Activated CD4-positive, alpha-beta T cell treated with anti-CD3 and anti-CD28 coated beads, Interleukin-2, amount 10 ng/mL, durations not matched to agents 7 days and 5 days (primary cell): ENCODE measurements around the gene SSUH2. TPM values are rescaled to one million over a fixed set of nuclear protein-coding genes. Genes with fewer than 3 reads are reported as not detected.

Source experiments
- CTCF ChIA-PET: fragments of 350-600 bp; sonication (Branson Sonifier 250); formaldehyde crosslinking; loops from one replicate; lab custom pipeline; 2021; ENCODE audit warnings: antibody characterized with exemption; lab: Charles Lee
- POLR2A ChIA-PET: fragments of 350-600 bp; sonication (Branson Sonifier 250); formaldehyde crosslinking; loops from one replicate; lab custom pipeline; 2021; ENCODE audit warnings: antibody characterized with exemption; lab: Charles Lee
- DNase-seq: peaks from one replicate; pipeline ENCODE4 v3.0.0-alpha.2; 2020
- H3K27ac Mint-ChIP-seq: one replicate; pipeline ENCODE4 v1.8.0; 2021; ENCODE audit warnings: mild to moderate bottlenecking, moderate library complexity, mixed read lengths
- H3K27me3 Mint-ChIP-seq: one replicate; pipeline ENCODE4 v1.8.0; 2021; ENCODE audit warnings: mixed read lengths
- H3K36me3 Mint-ChIP-seq: one replicate; pipeline ENCODE4 v1.8.0; 2021; ENCODE audit warnings: low read depth, mixed read lengths
- H3K4me1 Mint-ChIP-seq: one replicate; pipeline ENCODE4 v1.8.0; 2021; ENCODE audit warnings: mixed read lengths
- H3K4me3 Mint-ChIP-seq: one replicate; pipeline ENCODE4 v1.8.0; 2021; ENCODE audit warnings: mild to moderate bottlenecking, moderate library complexity, mixed read lengths
- H3K9me3 Mint-ChIP-seq: one replicate; pipeline ENCODE4 v1.8.0; 2021; ENCODE audit warnings: mixed read lengths
- total RNA-seq, 2 experiments: library from RNA; stranded (reverse); gene quantifications; one replicate each; pipeline ENCODE4 v1.2.3, GENCODE V29; 2021

Gene SSUH2
- total RNA-seq, 2 experiments from 2014 or later = not detected

DNA sequence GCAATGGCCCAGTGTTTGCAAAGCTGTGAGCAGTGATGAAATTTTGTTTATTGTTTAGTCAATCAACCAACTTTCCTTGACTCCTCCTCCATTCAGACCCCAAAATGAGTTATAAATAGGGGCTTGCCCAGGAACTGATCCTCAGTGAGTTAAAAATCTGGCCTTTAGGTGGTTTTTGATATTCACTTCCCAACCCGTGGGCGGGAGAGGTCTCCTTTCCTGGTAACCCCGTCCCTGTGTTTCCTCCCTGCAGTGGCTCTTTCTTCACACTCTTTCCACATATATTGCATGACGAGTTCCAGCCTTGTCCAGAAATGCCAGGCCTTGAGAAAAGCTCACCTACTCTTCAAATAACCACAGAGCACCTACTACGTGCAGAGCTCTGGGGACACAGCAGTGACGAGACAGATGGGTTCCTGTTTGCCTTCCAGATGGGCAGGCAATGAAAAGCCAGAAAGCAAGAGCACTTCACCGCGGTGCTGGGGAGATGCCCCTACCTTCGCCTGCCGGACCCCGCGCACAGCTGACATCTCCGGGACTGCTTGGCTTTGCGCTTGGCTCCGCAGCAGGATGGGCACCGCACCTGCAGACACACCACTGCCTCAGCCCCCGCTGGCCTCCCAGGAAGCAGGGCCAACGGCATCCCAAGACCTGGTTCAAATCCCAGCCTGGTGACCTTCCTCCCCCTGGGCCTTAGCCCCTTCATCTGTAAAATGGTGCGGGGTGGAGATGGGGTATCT is 17.2 kb downstream of the SSUH2 start:
- Mint-ChIP-seq H3K9me3 (no peaks in the 10 kb centered on the region), H3K36me3 (no peaks in the 10 kb centered on the region), H3K4me1 (peaks cover 5% of the 10 kb centered on the region), H3K4me3 (no peak overlapping the region), H3K27me3 (no peaks in the 10 kb centered on the region), H3K27ac (no peak overlapping the region)
- POLR2A ChIA-PET = no interaction called here
- CTCF ChIA-PET = interaction anchor here (0.7 to 0.8 kb wide), 2 partner anchors 128 to 183 kb away, joined by 3 read pairs; no protein-coding TSS in a partner anchor
- no peak for DNase-seq

DNA sequence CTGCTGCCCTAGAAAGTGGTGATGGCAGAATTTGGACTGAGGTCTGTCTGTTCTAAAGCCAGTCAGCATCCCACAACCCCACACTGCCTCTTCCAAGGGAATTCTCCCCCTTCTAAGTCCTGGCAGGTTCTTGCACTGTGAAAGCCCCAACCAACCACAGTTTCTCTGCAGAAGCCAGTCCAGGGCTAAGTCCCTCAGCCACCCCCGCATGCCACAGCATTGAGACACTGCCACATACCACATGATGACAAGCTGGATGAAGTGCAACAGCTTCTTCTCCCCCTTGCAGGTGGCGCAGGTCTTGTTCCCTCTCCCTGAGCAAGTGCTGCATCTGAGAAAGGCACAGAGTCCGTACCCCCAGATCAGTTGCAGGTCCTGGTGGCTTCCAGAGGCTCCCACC is 18.6 kb downstream of the SSUH2 start:
- POLR2A ChIA-PET = no interaction called here
- no peak for DNase-seq

DNA sequence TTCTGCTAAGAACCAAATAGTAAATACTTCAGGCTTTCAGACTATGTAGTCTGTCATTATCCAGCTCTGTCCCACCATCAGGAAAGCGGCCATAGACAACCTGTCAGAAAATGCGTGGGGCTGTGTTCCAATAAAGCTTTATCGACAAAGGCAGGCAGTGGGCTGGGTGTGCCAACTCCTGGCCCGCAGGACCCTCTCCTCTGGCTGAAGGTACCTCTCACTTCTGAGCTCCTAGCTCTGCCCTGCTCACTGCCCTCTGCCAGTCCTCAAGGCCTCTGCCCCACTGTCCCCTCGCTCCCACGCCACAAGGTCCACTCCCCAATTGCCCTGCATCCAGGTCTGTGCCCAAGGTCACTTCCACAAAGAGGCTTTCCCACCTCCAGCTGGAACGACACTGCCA is 20.0 kb downstream of the SSUH2 start:
- Mint-ChIP-seq H3K27me3 (no peaks in the 10 kb centered on the region), H3K27ac (no peak overlapping the region), H3K4me3 (no peak overlapping the region), H3K4me1 (peaks cover 5% of the 10 kb centered on the region), H3K9me3 (no peaks in the 10 kb centered on the region), H3K36me3 (no peaks in the 10 kb centered on the region)
- no peak for DNase-seq
- ChIA-PET POLR2A (no interaction called here), CTCF (no interaction called here)

More for the DNA sequence above, 18.6 kb downstream of the SSUH2 start:
- Mint-ChIP-seq H3K9me3 (no peaks in the 10 kb centered on the region), H3K27ac (no peak overlapping the region), H3K4me3 (no peak overlapping the region), H3K36me3 (no peaks in the 10 kb centered on the region), H3K4me1 (peaks cover 5% of the 10 kb centered on the region), H3K27me3 (no peaks in the 10 kb centered on the region)
- CTCF ChIA-PET = interaction anchor here (1.5 kb wide), 1 partner anchor 16 kb away, joined by 3 read pairs; no protein-coding TSS in a partner anchor

DNA sequence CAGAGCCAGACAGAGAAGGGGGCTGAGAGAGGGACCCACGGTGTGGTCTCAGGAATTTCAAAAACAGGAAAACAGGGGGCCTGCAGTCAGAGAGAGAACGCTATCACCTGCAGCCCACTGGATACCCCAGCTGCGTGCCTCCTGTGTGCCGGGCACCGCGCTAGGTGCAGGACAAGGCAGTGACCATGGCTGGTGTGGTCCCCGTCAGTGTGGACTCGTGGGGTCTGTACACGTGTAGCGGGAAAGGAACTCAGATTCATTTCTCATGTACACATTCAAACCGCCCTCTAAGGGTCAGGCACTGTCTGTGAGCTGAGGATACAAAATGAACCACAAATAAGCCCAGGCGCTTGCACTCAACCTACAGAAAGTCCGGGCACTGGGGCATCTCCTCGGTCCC is 20.9 kb downstream of the SSUH2 start:
- POLR2A ChIA-PET = no interaction called here
- Mint-ChIP-seq H3K36me3 (no peaks in the 10 kb centered on the region), H3K27ac (no peak overlapping the region), H3K9me3 (peaks cover 3% of the 10 kb centered on the region), H3K4me3 (no peak overlapping the region), H3K4me1 (peaks cover 5% of the 10 kb centered on the region), H3K27me3 (no peaks in the 10 kb centered on the region)
- no peak for DNase-seq
- CTCF ChIA-PET = interaction anchor here (0.9 kb wide), 1 partner anchor 16 kb away, joined by 3 read pairs; no protein-coding TSS in a partner anchor

DNA sequence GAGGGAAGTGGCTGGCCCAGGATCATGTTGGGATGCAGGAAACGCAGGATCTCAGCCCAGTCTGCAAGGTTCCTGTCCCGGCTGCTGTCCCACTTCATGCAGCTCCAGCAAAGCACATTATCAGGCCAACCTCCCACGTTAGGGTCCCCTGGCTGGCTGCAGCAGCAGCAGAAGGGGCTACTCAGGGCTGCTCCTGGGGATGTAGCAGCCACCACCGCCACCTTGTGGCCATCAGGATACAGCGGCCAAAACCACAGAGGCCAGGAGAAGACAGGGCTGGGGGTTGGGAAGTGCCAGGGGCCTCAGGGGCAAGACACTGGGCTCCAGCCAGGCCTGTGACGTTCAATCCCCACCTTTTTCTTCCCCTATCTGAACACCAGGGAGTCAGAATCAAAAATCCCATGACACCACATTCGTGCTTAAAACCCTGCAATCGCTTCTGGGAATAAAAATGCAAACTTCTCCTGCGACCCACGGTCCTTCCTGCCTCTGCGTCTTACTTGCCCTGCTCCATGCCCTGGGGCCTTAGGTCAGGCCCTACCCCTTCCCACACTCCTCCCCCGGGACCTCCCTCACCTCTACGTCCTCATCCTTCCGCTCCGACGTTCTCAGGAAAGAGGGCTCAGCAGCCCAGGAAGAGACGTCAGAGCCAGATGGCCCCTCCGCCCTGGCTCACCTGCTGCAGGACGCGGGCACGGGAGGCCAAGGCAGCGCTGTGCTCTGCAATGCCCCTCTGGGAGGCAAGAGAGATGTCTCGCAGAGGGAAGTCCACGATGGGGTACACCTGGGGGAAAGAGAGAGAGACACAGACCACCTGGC is 21.5 kb downstream of the SSUH2 start:
- Mint-ChIP-seq H3K36me3 (no peaks in the 10 kb centered on the region), H3K27ac (no peak overlapping the region), H3K4me1 (peaks cover 5% of the 10 kb centered on the region), H3K4me3 (no peak overlapping the region), H3K27me3 (no peaks in the 10 kb centered on the region), H3K9me3 (peaks cover 3% of the 10 kb centered on the region)
- POLR2A ChIA-PET = no interaction called here
- DNase-seq = peak; percentile 35
- CTCF ChIA-PET = interaction anchor here (0.9 kb wide), 1 partner anchor 15 kb away, joined by 3 read pairs; no protein-coding TSS in a partner anchor

DNA sequence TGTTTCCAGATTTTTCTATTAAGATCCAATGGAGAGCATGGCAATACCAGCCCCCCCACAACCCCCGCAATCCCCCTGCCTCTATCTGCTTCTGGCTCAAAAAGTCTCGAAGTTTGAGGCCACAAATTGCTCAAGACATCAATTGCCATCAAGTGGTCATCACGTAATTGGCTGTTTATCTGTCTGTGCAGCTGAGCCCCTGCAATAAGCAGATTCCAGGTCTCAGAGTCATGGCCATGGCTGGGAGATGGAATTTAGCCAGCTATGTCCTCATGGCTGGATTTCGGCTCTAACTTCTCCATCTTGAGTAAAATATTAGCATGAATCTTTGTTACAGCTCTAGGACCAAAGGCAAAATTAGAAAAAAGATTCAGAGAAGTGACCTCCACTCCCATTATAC is 22.7 kb downstream of the SSUH2 start:
- Mint-ChIP-seq H3K9me3 (peaks cover 3% of the 10 kb centered on the region), H3K4me1 (peaks cover 5% of the 10 kb centered on the region), H3K27ac (no peak overlapping the region), H3K4me3 (no peak overlapping the region), H3K27me3 (no peaks in the 10 kb centered on the region), H3K36me3 (no peaks in the 10 kb centered on the region)
- ChIA-PET CTCF (no interaction called here), POLR2A (no interaction called here)
- no peak for DNase-seq

DNA sequence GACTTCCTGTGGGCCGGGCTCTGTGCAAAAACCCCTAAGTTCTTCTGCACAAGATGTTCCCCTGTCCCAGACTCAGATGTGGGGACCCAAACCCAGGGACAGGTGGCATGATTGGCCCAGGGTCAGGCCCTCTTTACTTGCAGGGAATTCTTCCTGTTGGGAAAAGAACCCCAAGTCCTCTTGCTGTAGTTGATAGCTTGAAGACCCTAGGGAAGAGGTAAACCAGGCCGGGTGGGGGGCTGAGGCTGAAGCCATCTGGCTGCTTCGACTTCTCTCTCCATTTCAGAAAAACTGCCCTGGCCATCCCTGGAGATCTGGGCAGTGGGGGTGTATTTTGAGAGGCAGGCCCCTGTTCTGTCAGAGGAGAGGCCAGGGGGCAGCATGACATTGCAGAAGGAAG is 23.5 kb downstream of the SSUH2 start:
- Mint-ChIP-seq H3K27me3 (no peaks in the 10 kb centered on the region), H3K9me3 (peaks cover 3% of the 10 kb centered on the region), H3K27ac (no peak overlapping the region), H3K36me3 (no peaks in the 10 kb centered on the region), H3K4me3 (no peak overlapping the region), H3K4me1 (peaks cover 5% of the 10 kb centered on the region)
- DNase-seq = no peak
- ChIA-PET CTCF (no interaction called here), POLR2A (no interaction called here)

DNA sequence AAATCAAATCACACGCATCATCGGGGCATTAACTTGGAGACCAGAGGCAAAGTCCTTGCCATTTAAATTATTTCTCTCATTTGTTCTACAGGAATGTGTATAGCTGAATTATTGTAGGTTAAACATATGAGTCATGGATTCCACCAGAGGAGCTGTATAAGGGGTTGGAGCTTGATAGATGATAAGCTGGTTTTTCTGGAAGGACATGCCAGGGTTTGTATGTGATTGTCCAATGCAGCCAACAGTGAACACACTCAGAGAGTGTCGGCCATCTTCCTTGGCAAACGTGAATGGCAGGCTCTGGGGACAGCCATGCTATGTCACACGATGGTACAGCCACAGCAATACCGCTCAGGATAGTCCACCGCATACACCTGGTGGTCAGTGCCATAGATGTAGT is 25.1 kb downstream of the SSUH2 start:
- Mint-ChIP-seq H3K4me1 (peaks cover 5% of the 10 kb centered on the region), H3K4me3 (no peak overlapping the region), H3K27me3 (no peaks in the 10 kb centered on the region), H3K9me3 (peaks cover 3% of the 10 kb centered on the region), H3K36me3 (no peaks in the 10 kb centered on the region), H3K27ac (no peak overlapping the region)
- ChIA-PET POLR2A (no interaction called here), CTCF (no interaction called here)
- DNase-seq = no peak

DNA sequence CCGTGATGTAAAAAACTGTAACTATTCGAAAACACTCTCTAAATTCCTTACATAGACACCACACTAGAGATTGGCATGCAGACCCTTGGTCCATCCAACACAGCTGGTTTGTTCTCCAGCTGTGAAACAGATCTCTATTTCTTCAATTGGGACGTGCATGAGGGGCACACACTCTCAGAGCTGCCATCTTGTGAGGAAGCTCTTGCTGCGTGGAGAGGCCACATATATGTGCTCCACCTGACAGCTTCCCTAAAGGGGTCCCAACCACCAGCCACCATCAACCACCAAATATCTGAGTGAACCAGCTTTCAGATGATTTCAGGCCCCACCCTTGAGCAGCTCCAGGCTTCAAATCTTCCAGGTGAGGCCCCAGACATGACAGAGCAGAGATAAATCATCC is 25.6 kb downstream of the SSUH2 start:
- H3K4me3 Mint-ChIP-seq = no peak overlapping the region
- H3K27ac Mint-ChIP-seq = no peak overlapping the region
- no peaks in the 10 kb centered on the region for H3K36me3 Mint-ChIP-seq
- POLR2A ChIA-PET = no interaction called here
- no peaks in the 10 kb centered on the region for H3K27me3 Mint-ChIP-seq
- CTCF ChIA-PET = no interaction called here
- H3K4me1 Mint-ChIP-seq = peaks cover 5% of the 10 kb centered on the region
- peaks cover 3% of the 10 kb centered on the region for H3K9me3 Mint-ChIP-seq
- DNase-seq = no peak

DNA sequence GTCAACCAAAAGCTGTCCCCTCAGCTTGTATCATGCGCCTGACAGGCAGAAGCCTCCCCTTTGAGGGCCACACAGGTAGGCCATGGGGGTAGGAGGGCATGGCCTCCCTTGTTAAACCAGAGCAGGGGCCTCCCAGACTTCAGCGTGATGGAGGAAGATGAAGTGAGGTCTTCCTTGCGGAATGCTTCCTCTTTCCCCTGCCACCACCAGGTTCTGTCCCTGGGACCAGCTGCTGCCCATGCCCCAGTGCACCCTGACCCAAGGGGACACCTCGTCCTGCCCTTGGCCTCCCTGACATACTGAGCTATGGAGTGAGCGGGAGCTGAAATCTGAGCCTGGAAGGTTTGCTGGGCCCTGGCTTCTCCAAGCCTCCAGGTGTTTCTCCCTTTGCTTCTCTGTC is 26.7 kb downstream of the SSUH2 start:
- peaks cover 3% of the 10 kb centered on the region for H3K9me3 Mint-ChIP-seq
- POLR2A ChIA-PET = no interaction called here
- H3K36me3 Mint-ChIP-seq = no peaks in the 10 kb centered on the region
- H3K4me1 Mint-ChIP-seq = no peaks in the 10 kb centered on the region
- CTCF ChIA-PET = interaction anchor here (1.4 kb wide), 1 partner anchor 14 kb away, joined by 4 read pairs; no protein-coding TSS in a partner anchor
- H3K27me3 Mint-ChIP-seq = no peaks in the 10 kb centered on the region
- DNase-seq = no peak
- H3K27ac Mint-ChIP-seq = no peak overlapping the region
- no peak overlapping the region for H3K4me3 Mint-ChIP-seq

DNA sequence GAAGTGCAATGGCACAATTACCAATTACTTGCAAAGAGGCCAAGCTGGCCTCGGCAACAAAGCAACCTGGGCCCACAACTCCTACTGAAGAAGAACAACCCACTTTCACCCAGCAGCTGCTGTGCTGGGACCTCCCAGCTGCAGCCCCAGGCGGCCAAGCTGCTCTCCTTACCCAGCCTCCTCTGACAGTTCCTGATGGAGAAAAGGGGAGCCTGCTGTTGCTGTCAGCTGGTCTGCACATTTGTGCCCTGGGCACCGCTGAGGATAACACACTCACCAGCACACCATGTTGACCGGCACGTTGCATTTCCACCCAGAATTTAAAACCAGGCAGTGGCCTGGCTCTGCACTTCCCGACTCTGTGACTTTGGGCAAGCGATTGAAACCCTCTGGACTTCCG is 33.6 kb downstream of the SSUH2 start:
- Mint-ChIP-seq H3K4me3 (no peak overlapping the region), H3K27ac (no peak overlapping the region), H3K36me3 (no peaks in the 10 kb centered on the region), H3K9me3 (no peaks in the 10 kb centered on the region), H3K27me3 (no peaks in the 10 kb centered on the region), H3K4me1 (no peaks in the 10 kb centered on the region)
- no peak for DNase-seq
- POLR2A ChIA-PET = no interaction called here
- CTCF ChIA-PET = no interaction called here

DNA sequence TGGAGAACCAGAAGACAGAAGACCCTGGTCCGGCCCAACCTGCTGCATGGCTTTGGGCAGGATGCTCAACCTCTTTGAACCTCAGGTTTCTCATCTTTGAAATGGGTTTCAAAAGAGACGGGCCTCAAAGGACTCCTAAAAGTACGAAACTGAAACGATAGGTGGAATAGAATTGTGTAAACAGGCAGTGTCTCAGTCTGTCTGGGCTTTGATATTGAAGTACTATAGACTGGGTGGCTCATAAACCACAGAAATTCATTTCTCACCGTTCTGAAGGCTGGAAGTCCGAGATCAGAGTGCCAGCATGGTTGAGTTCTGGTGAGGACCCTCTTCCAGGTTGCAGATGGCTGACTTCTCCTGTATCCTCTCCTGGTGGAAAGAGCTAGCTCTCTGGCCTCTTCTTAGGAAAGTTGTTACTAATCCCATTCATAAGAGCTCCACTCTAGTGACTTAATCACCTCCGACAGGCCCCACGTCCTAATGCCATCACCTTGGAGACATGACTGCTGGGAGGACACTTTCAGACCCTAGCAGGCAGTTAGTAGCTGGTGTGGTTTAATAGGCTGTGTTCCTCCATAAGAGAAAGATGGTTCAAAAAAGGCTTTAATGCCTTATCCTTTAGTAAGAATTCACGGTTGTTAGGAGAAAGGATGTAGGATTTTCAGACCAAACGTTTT is 35.7 kb downstream of the SSUH2 start:
- Mint-ChIP-seq H3K36me3 (no peaks in the 10 kb centered on the region), H3K4me1 (no peaks in the 10 kb centered on the region), H3K27me3 (no peaks in the 10 kb centered on the region), H3K27ac (no peak overlapping the region), H3K9me3 (no peaks in the 10 kb centered on the region), H3K4me3 (no peak overlapping the region)
- POLR2A ChIA-PET = no interaction called here
- no peak for DNase-seq
- CTCF ChIA-PET = no interaction called here
